T-cell (primary cell): Measurements from ENCODE around the gene CLCNKB. TPM values are rescaled to one million over a fixed set of nuclear protein-coding genes. Genes with fewer than 3 reads are reported as not detected.

Source experiments
- ATAC-seq, 4 experiments: fragments of 200-7000 bp in 3 of 4; fragments of 150-1000 bp in 1 of 4; cut with Tn5 transposase; replicated peaks in 1 of 4; 1 replicate in 3 of 4; 2 replicates in 1 of 4; pipeline ENCODE4 v1.10.0; 2021; ENCODE audit warnings: moderate library complexity in 3 of 4, mild to moderate bottlenecking in 2 of 4, moderate number of reproducible peaks in 1 of 4
- CTCF ChIA-PET, 2 donors: fragments of 300-600 bp; sonication (Branson Sonifier 250); formaldehyde crosslinking; loops; one replicate each; lab custom pipeline; 2022; ENCODE audit warnings: antibody characterized with exemption in 2 of 2; lab: Charles Lee
- POLR2A ChIA-PET, 2 donors: fragments of 300-600 bp; sonication (Branson Sonifier 250); formaldehyde crosslinking; loops; one replicate each; lab custom pipeline; 2022; ENCODE audit warnings: antibody characterized with exemption in 2 of 2; lab: Charles Lee
- DNase-seq, 35 experiments: peaks; one replicate each; pipeline versions ENCODE4 v3.0.0 to v3.0.0-alpha.2; 2013 to 2023
- H3K27ac ChIP-seq: one replicate; pipeline ENCODE4 v1.5.1; 2013; ENCODE audit warnings: low read length
- H3K27me3 ChIP-seq, 2 experiments: replicated peaks in 1 of 2; 1 replicate in 1 of 2; 2 replicates in 1 of 2; pipeline versions ENCODE4 v1.6.1 to v1.7.0; 2013; ENCODE audit warnings: low read length in 1 of 2, mixed read lengths in 1 of 2; ENCODE audit not compliant: control insufficient read depth in 2 of 2, insufficient read depth in 2 of 2; ENCODE audit errors: extremely low read depth in 1 of 2
- H3K36me3 ChIP-seq, 2 donors: 1 replicate in 1 of 2; 2 replicates in 1 of 2; pipeline versions ENCODE4 v1.6.1 to v1.7.0; 2013; ENCODE audit warnings: low read length in 1 of 2; ENCODE audit not compliant: control insufficient read depth in 2 of 2, insufficient read depth in 1 of 2; ENCODE audit errors: extremely low read depth in 1 of 2
- H3K4me1 ChIP-seq, 2 experiments: 1 replicate in 1 of 2; 2 replicates in 1 of 2; pipeline versions ENCODE4 v1.6.1 to v1.7.0; 2013; ENCODE audit warnings: low read length in 2 of 2, mixed read lengths in 1 of 2; ENCODE audit not compliant: insufficient read depth in 2 of 2, control insufficient read depth in 1 of 2; ENCODE audit errors: extremely low read depth in 1 of 2
- H3K4me3 ChIP-seq, 2 donors: 1 replicate in 1 of 2; 2 replicates in 1 of 2; pipeline versions ENCODE4 v1.5.1 to v1.7.0; 2013; ENCODE audit warnings: mild to moderate bottlenecking in 2 of 2, low read length in 1 of 2, moderate library complexity in 1 of 2; ENCODE audit not compliant: control insufficient read depth in 1 of 2; ENCODE audit errors: extremely low read depth in 1 of 2
- H3K9me3 ChIP-seq: 2 replicates; pipeline ENCODE4 v1.7.0; 2013
- H3K27ac Mint-ChIP-seq, 2 donors: one replicate each; pipeline ENCODE4 v1.8.0; 2020 to 2021; ENCODE audit warnings: mild to moderate bottlenecking in 2 of 2, mixed read lengths in 2 of 2
- H3K27me3 Mint-ChIP-seq, 2 donors: one replicate each; pipeline ENCODE4 v1.8.0; 2021 to 2022; ENCODE audit warnings: mixed read lengths in 2 of 2
- H3K36me3 Mint-ChIP-seq: one replicate; pipeline ENCODE4 v1.8.0; 2021; ENCODE audit warnings: mixed read lengths
- H3K4me1 Mint-ChIP-seq, 3 donors: one replicate each; pipeline ENCODE4 v1.8.0; 2020 to 2022; ENCODE audit warnings: mixed read lengths in 3 of 3, mild to moderate bottlenecking in 1 of 3
- H3K4me3 Mint-ChIP-seq, 3 donors: one replicate each; pipeline ENCODE4 v1.8.0; 2020 to 2022; ENCODE audit warnings: mild to moderate bottlenecking in 3 of 3, mixed read lengths in 3 of 3, moderate library complexity in 3 of 3
- H3K9me3 Mint-ChIP-seq, 3 donors: one replicate each; pipeline ENCODE4 v1.8.0; 2020 to 2022; ENCODE audit warnings: mixed read lengths in 3 of 3
- WGBS: methylation state at CpG from one replicate; pipeline ENCODE4 v1.1.5; 2013; ENCODE audit warnings: missing lambda C conversion rate; ENCODE audit not compliant: insufficient coverage; 5-methylcytosine and 5-hydroxymethylcytosine counted together
- total RNA-seq, 35 experiments: library from RNA in 6 of 35; stranded (reverse) in 6 of 35; fragments of 120-200 nt in 1 of 35; gene quantifications; one replicate each; pipeline versions ENCODE4 v1.2.1 to v1.2.4 and lab custom pipeline; 2013 to 2026

CLCNKB gene
- total RNA-seq (not detected), total RNA-seq (lab: John Stamatoyannopoulos, UW) (0 to 0.09 (median 0) reads per million in 29 experiments)
- not detected for total RNA-seq (2013)

- no peak within 1 kb of the TSS for H3K4me3 ChIP-seq
- no peaks in the 10 kb centered on the region for H3K9me3 ChIP-seq
- Mint-ChIP-seq H3K4me1 (peaks cover 0 to 2% (median 0%) of the 10 kb centered on the region in 3 donors), H3K36me3 (no peaks in the 10 kb centered on the region), H3K4me3 (no peak within 1 kb of the TSS), H3K27me3 (peaks cover 2 to 6% of the 10 kb centered on the region in 2 donors), H3K9me3 (no peaks in the 10 kb centered on the region), H3K27ac (no peak within 1 kb of the TSS)
- WGBS: 72% methylated on average over 5 of the region's 7 CpGs
- no peak within 1 kb of the TSS for H3K27ac ChIP-seq
- H3K4me1 ChIP-seq: peaks cover under 1 to 2% of the 10 kb centered on the region in 2 experiments
- H3K36me3 ChIP-seq: no peaks in the 10 kb centered on the region
- ChIA-PET CTCF (interaction anchor here in 1 of 2 donors (0.6 kb wide), 1 partner anchor 228 kb away, joined by 6 read pairs; no protein-coding TSS in a partner anchor), POLR2A (no interaction called here)
- peaks cover 0 to 22% of the 10 kb centered on the region in 2 experiments for H3K27me3 ChIP-seq
- no peak for DNase-seq
- no peak for ATAC-seq
Measured at GRCh38 chr1:16043521-16043920, at the start of gene CLCNKB. TSS of gene CLCNKB (plus strand) at chr1:16043782. CDS start at chr1:16044493, 711 bp downstream.

- Histone ChIP-seq H3K4me3 (no peak overlapping the region), H3K36me3 (no peaks in the 10 kb centered on the region), H3K27ac (no peak overlapping the region), H3K27me3 (peaks cover 0 to 16% of the 10 kb centered on the region in 2 experiments), H3K4me1 (no peaks in the 10 kb centered on the region), H3K9me3 (no peaks in the 10 kb centered on the region)
- WGBS: 92% methylated on average over 10 of the region's 10 CpGs
- no peak for DNase-seq
- no peak for ATAC-seq
- no peaks in the 10 kb centered on the region for H3K9me3 Mint-ChIP-seq
- POLR2A ChIA-PET: no interaction called here
- CTCF ChIA-PET: no interaction called here
- no peaks in the 10 kb centered on the region for H3K27me3 Mint-ChIP-seq
- no peak overlapping the region for H3K27ac Mint-ChIP-seq
- no peak overlapping the region for H3K4me3 Mint-ChIP-seq
- no peaks in the 10 kb centered on the region for H3K36me3 Mint-ChIP-seq
- no peaks in the 10 kb centered on the region for H3K4me1 Mint-ChIP-seq
Measured at GRCh38 chr1:15994081-15994480, 49.5 kb upstream of the CLCNKB start.

- POLR2A ChIA-PET: no interaction called here
- H3K9me3 ChIP-seq: no peaks in the 10 kb centered on the region
- CTCF ChIA-PET: interaction anchor here in 1 of 2 donors (0.6 kb wide), 2 partner anchors 201 to 438 kb away, joined by 3 read pairs; no protein-coding TSS in a partner anchor
- H3K36me3 ChIP-seq: no peaks in the 10 kb centered on the region
- peaks cover 0 to 18% of the 10 kb centered on the region in 2 experiments for H3K27me3 ChIP-seq
- DNase-seq (peak in 18 of 35 experiments; percentile 9 to 53 (median 24)), ATAC-seq (peak; percentile 26 to 69 (median 56))
- Mint-ChIP-seq H3K9me3 (no peaks in the 10 kb centered on the region), H3K4me3 (no peak overlapping the region), H3K27me3 (no peaks in the 10 kb centered on the region), H3K36me3 (no peaks in the 10 kb centered on the region), H3K4me1 (no peaks in the 10 kb centered on the region), H3K27ac (no peak overlapping the region)
- no peak overlapping the region for H3K27ac ChIP-seq
- WGBS: 72% methylated on average over 5 of the region's 11 CpGs
- H3K4me1 ChIP-seq: no peaks in the 10 kb centered on the region
- H3K4me3 ChIP-seq: no peak overlapping the region
Measured at GRCh38 chr1:15994590-15995351, 48.8 kb upstream of the CLCNKB start.

- Histone ChIP-seq H3K9me3 (no peaks in the 10 kb centered on the region), H3K36me3 (no peaks in the 10 kb centered on the region), H3K27ac (no peak overlapping the region), H3K4me3 (no peak overlapping the region), H3K4me1 (no peaks in the 10 kb centered on the region), H3K27me3 (peaks cover 0 to 16% of the 10 kb centered on the region in 2 experiments)
- WGBS: 89% methylated on average over 9 of the region's 9 CpGs
- no peaks in the 10 kb centered on the region for H3K4me1 Mint-ChIP-seq
- ChIA-PET POLR2A (interaction anchor here in 1 of 2 donors (0.6 kb wide), 1 partner anchor 131 kb away, joined by 3 read pairs; no protein-coding TSS in a partner anchor), CTCF (no interaction called here)
- no peaks in the 10 kb centered on the region for H3K9me3 Mint-ChIP-seq
- H3K27ac Mint-ChIP-seq: no peak overlapping the region
- peaks cover 0 to 5% of the 10 kb centered on the region in 2 donors for H3K27me3 Mint-ChIP-seq
- H3K4me3 Mint-ChIP-seq: no peak overlapping the region
- H3K36me3 Mint-ChIP-seq: no peaks in the 10 kb centered on the region
- DNase-seq (no peak), ATAC-seq (no peak)
Measured at GRCh38 chr1:15997076-15997585, 46.5 kb upstream of the CLCNKB start.

GRCh38 chr1:15997637-15998280 is 45.8 kb upstream of the CLCNKB start:
- 84% methylated on average over 9 of the region's 9 CpGs for WGBS
- CTCF ChIA-PET: interaction anchor here in 1 of 2 donors (0.7 kb wide), 1 partner anchor 150 kb away, joined by 3 read pairs; the partner anchor contains the start of gene SPEN
- peaks cover 0 to 5% of the 10 kb centered on the region in 2 donors for H3K27me3 Mint-ChIP-seq

GRCh38 chr1:15998929-15999328 is 44.7 kb upstream of the CLCNKB start:
- Histone ChIP-seq H3K36me3 (no peaks in the 10 kb centered on the region), H3K4me1 (no peaks in the 10 kb centered on the region), H3K27me3 (peaks cover 0 to 16% of the 10 kb centered on the region in 2 experiments), H3K9me3 (no peaks in the 10 kb centered on the region), H3K27ac (no peak overlapping the region), H3K4me3 (no peak overlapping the region)
- Mint-ChIP-seq H3K9me3 (no peaks in the 10 kb centered on the region), H3K27ac (no peak overlapping the region), H3K27me3 (peaks cover 0 to 5% of the 10 kb centered on the region in 2 donors), H3K4me1 (no peaks in the 10 kb centered on the region), H3K36me3 (no peaks in the 10 kb centered on the region), H3K4me3 (no peak overlapping the region)
- POLR2A ChIA-PET: interaction anchor here in 1 of 2 donors (0.5 kb wide), 1 partner anchor 216 kb away, joined by 5 read pairs; no protein-coding TSS in a partner anchor
- CTCF ChIA-PET: no interaction called here
- 91% methylated on average over 9 of the region's 11 CpGs for WGBS
- ATAC-seq (no peak), DNase-seq (no peak)

More at GRCh38 chr1:15997637-15998280, 45.8 kb upstream of the CLCNKB start:
- Histone ChIP-seq H3K27me3 (peaks cover 0 to 16% of the 10 kb centered on the region in 2 experiments), H3K9me3 (no peaks in the 10 kb centered on the region), H3K4me3 (no peak overlapping the region), H3K36me3 (no peaks in the 10 kb centered on the region), H3K27ac (no peak overlapping the region), H3K4me1 (no peaks in the 10 kb centered on the region)
- POLR2A ChIA-PET: interaction anchor here in 1 of 2 donors (0.6 kb wide), 1 partner anchor 131 kb away, joined by 3 read pairs; no protein-coding TSS in a partner anchor
- DNase-seq (no peak), ATAC-seq (no peak)
- no peak overlapping the region for H3K4me3 Mint-ChIP-seq
- no peaks in the 10 kb centered on the region for H3K36me3 Mint-ChIP-seq
- H3K27ac Mint-ChIP-seq: no peak overlapping the region
- no peaks in the 10 kb centered on the region for H3K9me3 Mint-ChIP-seq
- no peaks in the 10 kb centered on the region for H3K4me1 Mint-ChIP-seq
